Measurements from ENCODE around the gene LRRC10B. TPM values are rescaled to one million over a fixed set of nuclear protein-coding genes. Genes with fewer than 3 reads are reported as not detected.

Gene LRRC10B
- total RNA-seq, 1 experiment from 2014 or later: not detected

- no peak for DNase-seq (ENCODE audit: extremely low read depth, low read depth)
These were observed 35.2 kb downstream of the LRRC10B start for GRCh38 chr11:61543606-61544306.

GRCh38 chr11:61544466-61544865 is 35.9 kb downstream of the LRRC10B start:
- DNase-seq (ENCODE audit: extremely low read depth, low read depth): no peak

GRCh38 chr11:61545341-61545740 is 36.8 kb downstream of the LRRC10B start:
- no peak for DNase-seq (ENCODE audit: extremely low read depth, low read depth)

- no peak for DNase-seq (ENCODE audit: extremely low read depth, low read depth)
These were observed 37.4 kb downstream of the LRRC10B start for GRCh38 chr11:61545921-61546320.

- no peak for DNase-seq (ENCODE audit: extremely low read depth, low read depth)
These were observed 38.1 kb downstream of the LRRC10B start for GRCh38 chr11:61546663-61547062.

GRCh38 chr11:61547246-61547645 is 38.7 kb downstream of the LRRC10B start:
- no peak for DNase-seq (ENCODE audit: extremely low read depth, low read depth)

DNA sequence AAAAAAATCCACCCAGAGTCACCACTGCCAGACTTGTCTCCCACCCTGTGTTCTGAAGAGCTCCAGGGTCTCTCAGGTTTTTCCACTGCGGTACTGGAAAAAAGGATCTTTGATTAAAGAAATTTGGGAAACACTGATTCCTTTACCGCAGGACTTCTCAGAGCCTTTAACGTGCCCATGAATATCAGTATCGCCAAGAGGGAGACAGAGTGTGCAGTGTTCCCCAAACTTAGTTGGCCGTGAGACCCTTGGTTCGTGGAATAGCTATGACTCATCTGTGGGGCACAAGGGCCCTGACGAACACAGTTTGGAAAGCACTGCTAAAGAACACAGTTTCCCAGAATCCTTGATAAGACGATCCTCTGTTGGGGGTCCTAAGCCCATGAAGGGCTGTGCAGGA is 40.6 kb downstream of the LRRC10B start:
- no peak for DNase-seq (ENCODE audit: extremely low read depth, low read depth)

- DNase-seq (ENCODE audit: extremely low read depth, low read depth): no peak
These were observed 41.4 kb downstream of the LRRC10B start for GRCh38 chr11:61549662-61550568.

DNA sequence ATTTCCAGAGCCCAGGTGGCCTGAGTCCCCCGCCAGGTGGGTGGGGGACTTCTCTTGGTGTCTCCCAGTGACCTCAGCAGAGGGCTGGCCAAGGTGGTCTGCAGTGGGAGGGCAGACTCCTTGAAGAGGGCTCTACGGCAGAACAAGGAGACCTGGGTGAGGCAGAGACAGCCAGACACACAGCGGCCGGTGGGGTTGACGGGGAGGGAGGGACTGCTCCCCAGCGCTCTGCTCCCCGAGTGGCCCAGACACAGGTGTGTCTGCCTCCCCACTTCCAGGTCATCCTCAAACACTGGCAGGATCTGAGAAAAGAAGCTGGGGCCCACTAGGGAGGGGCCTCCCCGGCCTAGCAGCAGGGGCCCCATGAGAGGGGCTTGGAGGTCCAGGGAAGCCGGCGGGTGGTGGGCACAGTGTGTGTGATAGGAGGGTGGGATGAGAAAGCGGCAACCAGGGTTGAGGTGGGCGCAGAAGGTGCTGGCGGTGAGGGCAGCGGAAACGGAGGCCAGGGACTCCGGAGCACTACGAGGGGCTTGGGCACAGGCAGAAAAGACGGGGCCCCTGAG is 42.2 kb downstream of the LRRC10B start:
- DNase-seq (ENCODE audit: extremely low read depth, low read depth): no peak

DNA sequence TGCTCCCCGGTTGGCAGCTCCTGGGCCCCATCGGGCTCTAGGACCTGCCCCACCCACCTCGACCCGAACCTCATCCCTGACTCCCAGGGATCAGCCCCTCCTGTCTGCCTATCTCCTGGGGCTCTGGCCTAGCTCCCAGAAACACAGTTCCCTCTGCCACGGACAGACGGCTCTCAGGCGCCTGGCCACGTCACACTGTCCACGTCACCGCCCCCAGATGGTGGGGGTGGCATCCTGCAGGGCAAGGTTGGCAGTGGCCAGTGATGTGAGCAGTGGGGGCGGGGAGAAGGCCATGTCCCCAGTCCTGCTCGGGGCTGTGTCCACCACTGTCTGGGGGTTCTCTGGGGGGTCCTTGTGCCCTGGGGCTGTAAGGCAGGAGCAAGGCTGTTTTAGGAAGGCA is 43.1 kb downstream of the LRRC10B start:
- peak; percentile 15 for DNase-seq (ENCODE audit: extremely low read depth, low read depth)

DNA sequence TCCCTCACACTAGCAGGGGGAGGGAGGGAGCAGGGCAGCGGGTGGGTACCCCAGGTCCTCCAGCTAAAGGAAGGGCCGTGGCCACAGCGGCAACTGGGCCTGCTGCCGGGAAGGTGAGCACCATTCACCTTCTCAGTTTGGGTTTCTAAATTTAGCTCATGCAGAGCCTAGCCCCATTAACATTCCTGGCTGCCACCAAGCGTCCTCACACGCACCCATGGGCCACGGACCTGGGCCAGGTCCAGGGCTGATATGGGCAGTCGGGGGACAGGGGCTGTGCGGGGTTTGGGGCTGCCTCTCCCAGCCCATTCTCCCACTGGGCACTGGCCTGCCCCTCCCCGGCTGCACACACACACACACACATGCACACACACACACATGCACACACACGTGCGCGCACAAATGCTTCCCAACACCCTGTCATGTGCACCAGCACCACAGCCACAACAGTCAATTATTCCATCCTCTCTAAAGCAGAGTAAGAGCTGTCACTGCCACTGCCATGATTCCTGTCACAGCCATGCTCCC is 43.6 kb downstream of the LRRC10B start:
- DNase-seq (ENCODE audit: extremely low read depth, low read depth): no peak

GRCh38 chr11:61553373-61554171 is 45.0 kb downstream of the LRRC10B start:
- DNase-seq (ENCODE audit: extremely low read depth, low read depth): no peak

DNA sequence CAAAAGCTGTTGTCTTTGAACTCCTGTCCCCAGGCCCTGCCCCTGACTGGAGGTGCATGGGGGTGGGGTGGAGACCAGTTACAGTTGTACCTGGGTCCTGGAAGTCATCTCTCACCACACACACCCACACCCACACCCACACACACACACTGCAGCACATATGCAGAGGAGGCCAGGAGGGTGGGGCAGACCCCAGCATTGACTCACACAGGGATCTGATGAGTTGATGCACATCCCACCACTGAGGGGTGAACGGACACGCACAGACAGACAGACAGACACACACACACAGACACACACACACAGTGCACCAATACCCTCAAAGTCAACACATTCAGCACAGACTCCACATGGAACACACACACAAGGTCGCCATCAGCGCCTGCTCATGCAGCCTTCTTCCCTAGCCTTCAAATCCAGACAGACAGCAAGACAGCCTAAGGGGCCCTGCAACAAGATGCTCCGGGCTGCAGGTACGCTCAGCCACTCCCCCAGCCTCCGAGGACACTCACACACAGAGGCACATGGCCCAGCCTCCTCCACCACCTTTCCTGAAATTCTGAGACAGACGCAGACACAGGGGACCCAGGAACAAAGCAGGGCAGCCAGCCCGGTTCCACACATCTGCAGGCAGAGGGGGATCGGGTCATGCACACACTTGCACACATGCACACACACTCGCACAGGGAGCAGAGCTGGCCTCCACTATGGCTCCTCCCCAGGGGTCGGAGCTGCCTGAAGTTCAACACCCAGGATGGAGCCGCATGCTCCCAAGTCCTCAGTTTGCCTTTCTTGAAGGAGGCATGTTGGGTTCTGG is 45.8 kb downstream of the LRRC10B start:
- no peak for DNase-seq (ENCODE audit: extremely low read depth, low read depth)

- DNase-seq (ENCODE audit: extremely low read depth, low read depth): no peak
These were observed 46.8 kb downstream of the LRRC10B start for GRCh38 chr11:61555051-61555969.

DNA sequence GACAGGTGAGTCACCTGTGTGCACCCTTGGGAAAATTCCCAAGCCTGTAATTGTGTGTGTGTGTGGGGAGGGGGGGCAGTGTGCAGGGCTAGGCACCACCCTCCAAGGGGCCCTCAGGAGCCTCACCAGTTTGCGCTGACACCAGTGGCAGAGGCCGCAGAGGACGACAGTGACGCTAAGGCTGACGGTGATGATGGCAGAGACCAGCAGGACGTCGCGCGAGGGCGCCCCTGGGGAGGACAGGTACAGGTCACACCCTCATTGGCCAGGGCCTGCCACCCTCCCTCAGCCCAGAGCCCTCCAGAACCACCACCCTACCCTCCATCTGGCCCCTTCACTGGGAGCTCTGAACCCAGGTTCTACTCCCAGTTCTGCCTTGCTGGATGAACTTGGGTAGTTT is 47.4 kb downstream of the LRRC10B start:
- DNase-seq (ENCODE audit: extremely low read depth, low read depth): no peak

DNA sequence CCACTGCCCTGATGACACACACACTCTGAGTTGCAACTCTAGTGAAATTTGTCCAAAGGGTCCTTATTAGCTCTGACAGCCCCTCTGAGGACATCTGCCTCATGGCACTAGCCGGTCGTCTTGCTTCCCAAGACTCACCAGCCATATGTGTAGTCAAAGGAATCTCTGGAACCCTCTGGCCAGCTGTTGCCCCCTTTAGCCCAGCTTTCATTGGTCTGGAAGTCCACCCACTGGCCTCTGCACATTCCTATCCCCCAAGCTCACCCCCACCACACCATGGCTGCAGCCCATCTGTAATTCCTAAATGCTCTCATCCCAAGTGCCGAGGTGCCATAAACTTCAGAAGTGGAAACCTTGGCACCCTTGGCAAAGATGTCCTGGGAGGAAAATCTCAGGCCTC is 48.1 kb downstream of the LRRC10B start:
- DNase-seq (ENCODE audit: extremely low read depth, low read depth): no peak
